Brain pericyte (primary cell): ENCODE measurements around the gene RBM10.
A peak's percentile ranks its signal among the peaks of the same experiment; 100 is the strongest.

Source experiments
- DNase-seq: peaks from one replicate; pipeline ENCODE4 v3.0.0-alpha.2; 2012; ENCODE audit warnings: low read depth, low spot score

Gene RBM10

DNA sequence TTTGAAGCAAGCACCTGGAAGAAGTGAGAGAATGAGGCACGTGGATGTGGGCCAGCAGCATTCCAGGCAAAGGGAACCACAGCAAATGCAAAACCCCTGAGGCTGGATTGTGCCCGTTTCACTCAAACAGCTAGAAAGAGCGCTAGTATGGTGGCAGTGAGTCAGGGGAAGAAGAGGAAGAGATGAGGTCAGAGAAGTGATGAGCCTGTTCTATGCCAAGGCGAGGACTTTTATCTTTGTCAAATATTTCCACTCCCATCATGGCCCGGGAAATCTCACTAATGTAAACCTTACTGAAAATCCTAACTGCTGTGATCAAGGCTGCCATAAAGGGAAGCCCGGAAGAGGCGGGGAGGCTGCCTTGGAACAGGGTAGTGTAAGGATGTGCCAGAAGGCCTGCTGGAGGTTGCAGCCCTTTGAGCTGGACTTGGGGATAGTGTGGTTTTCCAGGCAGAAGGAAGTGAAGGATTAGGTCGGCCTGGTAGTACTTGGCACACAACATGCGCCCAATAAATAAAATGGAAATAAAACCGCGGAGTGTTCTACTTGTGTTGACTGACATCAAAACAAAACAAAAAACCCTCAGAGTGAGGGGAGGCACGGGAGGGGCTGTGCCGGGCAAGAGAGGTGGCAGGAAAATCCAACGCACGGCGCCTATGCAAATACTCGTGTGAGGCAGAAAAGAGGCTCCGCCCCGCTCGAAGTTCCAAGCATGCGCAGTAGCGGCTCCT, 72.3 kb downstream of the RBM10 start:
- DNase-seq: no peak

DNA sequence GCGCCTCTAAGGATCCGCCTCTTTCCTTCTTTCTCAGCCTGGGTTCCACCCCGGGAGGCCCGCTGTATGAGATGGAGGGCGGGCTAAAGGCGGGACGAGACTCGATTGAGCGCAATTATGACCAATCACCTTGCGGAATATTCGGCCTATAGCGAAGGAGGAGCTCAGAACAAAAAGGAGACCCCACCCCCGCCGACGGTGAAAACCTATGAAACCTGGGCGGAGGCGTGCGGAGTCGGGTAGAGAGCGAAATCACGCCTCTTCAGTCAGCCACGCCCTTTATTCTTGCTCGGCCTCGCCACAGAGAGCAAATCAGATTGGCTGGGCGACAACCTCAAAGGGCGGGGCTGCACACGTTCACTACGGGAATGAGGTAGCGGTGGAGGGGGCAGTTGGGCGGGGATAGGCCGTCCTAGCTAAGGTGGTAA, 72.8 kb downstream of the RBM10 start:
- peak; percentile 96 for DNase-seq

DNA sequence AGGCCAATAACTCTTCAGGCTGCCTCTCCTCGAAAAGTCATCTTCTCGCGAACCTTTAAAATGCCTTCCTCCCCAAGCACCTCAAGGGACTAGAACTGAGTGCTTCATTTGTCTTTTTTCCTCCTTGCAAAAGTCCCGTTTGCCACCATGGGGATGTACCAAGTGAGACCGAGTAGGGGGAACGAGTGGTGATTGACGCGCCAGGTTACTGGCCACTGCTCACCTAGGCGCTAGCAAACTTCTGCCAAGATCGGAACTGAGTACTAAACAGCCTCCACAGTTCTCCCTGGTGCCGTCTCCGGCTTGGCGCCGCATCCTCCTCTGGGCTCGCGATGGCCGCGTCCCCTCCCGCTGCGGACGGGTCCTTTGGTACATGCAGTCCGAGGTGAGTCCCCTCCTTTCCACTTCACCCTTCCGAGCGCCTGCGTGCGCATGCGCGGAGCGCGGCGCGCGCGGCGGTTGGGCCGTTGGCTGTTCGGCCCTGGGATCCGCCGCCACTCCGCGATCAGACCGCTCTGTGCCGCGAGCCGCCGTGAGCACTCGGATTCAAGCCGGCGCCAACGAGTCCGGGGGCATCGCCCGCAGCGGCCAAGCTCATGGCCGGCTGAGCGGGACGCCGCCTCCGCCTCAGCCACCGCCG, 73.4 kb downstream of the RBM10 start, which contains the start of gene CDK16:
Gene CDK16 (plus strand): TSS at position 402 of the 640 bp plus-strand sequence. CDS start 4,877 bp downstream, outside the sequence.
- DNase-seq: peak; percentile 69

DNA sequence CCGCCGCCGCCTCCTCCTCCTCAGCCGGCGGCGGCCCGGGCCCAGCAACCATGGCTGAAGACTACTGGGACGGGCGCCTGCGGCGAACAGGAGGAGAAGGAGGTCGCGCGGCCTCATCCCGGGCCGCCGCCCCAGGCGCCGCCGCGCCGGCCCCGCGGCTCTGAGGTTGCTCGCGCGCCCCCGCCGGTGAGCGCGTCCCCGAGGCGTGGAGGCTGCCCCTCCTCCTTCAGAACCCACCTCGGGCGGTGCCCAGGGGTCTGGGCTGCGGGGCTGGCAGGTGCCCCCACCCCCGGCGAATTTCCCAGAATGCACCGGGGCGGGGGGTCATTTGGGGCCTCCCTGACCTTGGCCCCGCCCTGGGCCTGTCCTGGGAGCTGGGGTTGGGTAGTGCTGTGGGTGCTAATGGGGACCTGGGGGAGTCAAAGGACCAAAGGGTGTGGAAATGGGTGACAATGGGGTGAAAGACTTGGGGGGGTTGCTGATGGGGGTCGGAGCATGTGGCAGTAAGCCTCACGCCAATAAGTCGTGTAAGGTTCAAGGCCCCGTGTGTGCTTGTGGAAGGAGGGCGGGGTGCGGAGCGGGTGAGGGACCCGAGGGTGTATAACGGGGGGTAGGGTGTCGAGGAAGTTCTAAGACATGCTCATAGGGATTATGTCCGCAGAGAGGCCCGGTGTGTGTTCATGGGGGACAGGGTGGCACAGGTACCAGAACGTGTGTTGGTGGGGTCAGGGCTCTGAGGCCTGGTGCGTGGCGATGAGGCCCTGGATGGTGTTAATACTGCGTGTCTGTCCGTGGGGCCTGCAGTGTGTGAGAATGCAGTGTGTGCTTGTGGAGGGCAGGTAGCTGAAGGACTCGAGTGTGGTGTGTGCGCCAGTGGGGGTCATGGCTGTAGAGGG, 74.1 kb downstream of the RBM10 start:
- no peak for DNase-seq

DNA sequence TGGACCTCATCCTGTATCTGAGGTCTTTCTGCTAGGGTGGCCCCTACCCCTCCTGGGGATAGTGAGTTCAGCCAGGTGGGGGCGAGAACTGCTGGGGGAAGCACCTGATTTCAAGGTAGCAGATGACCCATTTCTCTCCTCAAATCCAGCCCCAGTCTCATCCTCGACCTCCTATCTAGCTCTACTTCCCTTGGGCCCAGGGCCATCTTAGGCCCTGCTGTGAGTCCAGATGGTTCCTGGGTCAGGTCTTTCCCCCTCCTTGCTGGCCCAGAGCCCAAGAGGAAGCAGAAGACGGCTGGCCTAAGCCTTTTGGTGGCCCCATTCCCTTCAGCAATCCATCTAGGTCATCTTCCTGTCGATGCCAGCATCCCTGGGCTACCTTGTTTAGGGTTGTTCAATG, 76.7 kb downstream of the RBM10 start:
- no peak for DNase-seq

DNA sequence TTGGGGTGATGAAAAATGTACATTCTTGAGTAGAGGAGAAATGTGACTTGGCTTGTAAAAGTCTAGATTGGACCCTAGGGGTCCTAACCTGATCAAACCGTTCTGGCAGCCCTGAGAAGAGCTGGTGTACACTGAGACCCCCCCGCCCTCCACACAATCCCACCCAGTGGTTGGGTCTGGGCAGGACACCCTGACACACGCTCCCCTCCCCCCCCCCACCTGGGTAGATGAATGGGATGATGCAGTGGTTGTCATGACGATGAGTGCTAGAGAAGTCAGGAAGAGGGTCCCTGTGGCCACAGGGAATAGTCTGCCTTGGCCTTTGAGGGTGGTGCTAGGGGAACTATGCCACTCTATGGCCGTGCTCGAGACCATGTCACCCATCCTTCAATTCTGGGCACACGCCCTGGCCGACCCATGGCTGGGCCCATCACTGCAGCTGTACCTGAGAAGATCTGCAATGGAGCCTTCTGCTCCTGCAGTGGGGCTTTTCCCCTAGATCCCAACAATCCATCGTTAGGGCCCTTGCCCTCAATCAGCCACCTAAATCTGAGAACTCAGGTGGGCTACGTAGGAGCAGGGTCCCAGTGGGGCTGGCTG, 77.8 kb downstream of the RBM10 start:
- no peak for DNase-seq

DNA sequence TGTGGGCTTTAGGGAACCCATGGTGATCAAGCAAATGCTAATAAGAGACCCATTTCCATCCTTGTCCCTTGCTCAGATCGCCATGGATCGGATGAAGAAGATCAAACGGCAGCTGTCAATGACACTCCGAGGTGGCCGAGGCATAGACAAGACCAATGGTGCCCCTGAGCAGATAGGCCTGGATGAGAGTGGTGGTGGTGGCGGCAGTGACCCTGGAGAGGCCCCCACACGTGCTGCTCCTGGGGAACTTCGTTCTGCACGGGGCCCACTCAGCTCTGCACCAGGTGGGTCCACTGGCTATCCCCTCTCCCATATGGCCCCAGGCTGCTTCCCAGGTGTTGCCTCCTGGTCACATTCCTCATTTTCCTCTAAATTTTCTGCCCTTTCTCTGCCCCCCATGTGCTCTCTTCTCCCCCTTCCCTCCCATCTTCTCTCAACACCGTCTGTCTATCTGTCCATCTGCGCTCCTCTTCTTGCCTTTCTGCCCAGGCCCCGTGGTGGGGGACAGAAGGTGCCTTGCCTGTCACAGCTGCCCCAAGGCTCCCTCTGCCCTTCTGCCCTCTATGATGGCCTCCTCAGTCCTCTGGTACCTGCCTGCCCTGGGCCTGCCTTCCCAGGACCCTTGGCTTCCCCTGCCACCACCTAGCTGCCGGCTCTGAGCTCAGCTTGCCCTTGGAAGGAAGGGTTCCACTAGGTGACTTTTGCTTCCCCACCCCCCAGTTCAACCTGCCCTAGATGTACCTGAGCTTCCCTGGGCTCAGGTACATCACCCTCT, 78.6 kb downstream of the RBM10 start:
- no peak for DNase-seq

DNA sequence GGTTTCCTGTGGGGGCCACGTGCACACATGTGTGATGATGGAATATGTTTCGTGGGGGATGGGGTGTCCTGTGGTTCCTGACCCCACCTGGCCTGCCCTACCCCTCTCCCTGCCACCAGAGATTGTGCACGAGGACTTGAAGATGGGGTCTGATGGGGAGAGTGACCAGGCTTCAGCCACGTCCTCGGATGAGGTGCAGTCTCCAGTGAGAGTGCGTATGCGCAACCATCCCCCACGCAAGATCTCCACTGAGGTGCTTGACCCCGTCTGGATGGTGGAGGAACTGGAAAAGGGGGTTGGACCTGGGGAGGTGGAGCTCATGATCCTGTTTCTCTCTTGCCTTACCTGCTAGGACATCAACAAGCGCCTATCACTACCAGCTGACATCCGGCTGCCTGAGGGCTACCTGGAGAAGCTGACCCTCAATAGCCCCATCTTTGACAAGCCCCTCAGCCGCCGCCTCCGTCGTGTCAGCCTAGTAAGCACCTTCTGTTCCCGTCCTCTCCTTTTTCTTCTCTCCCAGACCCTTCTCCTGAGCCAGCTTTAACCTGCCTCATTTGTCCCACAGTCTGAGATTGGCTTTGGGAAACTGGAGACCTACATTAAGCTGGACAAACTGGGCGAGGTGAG, 79.4 kb downstream of the RBM10 start:
- DNase-seq: no peak

DNA sequence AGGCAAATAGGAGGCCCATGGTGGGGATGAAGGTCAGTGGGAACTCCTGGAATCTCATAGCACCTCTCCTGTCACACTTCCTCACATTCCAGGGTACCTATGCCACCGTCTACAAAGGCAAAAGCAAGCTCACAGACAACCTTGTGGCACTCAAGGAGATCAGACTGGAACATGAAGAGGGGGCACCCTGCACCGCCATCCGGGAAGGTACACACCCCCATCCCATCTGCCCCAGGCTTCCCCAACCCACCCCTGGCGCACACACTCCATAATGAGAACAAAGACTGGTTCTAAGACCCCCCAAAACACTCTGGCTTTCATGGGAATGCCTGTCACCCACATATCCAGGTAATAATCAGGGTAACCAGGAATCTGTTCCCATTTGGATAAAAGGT, 79.9 kb downstream of the RBM10 start:
- DNase-seq: no peak

DNA sequence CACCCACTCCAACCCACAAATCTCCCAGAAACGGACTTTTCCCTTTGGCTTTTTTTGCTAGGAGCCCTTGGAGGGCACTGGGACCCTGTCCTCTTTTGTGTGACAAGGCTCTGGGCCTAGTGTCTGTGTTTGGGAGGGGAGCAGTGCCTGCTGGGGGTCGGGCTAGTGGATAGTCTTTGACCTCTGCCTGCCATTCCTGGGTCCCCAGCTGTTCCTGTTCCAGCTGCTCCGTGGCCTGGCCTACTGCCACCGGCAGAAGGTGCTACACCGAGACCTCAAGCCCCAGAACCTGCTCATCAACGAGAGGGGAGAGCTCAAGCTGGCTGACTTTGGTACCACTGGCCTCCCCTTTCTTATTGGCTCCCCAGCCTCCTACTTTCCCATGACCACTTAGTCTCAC, 81.0 kb downstream of the RBM10 start:
- no peak for DNase-seq

DNA sequence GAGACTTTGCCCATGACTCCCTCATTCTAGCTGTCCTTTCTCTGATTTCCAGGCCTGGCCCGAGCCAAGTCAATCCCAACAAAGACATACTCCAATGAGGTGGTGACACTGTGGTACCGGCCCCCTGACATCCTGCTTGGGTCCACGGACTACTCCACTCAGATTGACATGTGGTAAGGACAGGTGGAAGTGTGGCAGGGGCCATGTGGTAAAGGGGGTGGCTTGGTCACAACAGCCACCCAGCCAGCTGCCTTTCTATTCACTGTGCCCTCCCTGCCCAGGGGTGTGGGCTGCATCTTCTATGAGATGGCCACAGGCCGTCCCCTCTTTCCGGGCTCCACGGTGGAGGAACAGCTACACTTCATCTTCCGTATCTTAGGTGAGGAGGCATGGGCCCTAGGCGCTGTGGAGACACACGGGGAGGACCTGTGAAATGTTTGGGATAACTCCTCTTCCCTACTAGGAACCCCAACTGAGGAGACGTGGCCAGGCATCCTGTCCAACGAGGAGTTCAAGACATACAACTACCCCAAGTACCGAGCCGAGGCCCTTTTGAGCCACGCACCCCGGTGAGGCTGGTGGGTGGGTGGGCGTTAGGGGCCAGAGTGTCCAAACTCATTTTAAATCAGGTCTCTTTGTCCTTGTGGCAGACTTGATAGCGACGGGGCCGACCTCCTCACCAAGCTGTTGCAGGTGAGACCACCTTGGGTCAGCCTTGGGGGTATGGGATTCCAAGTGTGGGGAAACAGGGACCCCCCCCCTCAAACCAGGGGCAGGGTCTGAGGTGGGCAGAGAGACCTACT, 81.7 kb downstream of the RBM10 start:
- DNase-seq: no peak

DNA sequence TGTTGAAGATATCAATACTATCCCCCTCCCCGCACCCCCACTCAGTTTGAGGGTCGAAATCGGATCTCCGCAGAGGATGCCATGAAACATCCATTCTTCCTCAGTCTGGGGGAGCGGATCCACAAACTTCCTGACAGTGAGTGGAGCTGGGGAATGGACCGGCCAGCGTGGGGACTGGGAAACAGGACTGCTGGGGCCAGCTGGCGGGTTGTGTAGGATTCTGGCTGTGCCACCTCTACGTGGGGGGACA, 82.2 kb downstream of the RBM10 start:
- DNase-seq: no peak

DNA sequence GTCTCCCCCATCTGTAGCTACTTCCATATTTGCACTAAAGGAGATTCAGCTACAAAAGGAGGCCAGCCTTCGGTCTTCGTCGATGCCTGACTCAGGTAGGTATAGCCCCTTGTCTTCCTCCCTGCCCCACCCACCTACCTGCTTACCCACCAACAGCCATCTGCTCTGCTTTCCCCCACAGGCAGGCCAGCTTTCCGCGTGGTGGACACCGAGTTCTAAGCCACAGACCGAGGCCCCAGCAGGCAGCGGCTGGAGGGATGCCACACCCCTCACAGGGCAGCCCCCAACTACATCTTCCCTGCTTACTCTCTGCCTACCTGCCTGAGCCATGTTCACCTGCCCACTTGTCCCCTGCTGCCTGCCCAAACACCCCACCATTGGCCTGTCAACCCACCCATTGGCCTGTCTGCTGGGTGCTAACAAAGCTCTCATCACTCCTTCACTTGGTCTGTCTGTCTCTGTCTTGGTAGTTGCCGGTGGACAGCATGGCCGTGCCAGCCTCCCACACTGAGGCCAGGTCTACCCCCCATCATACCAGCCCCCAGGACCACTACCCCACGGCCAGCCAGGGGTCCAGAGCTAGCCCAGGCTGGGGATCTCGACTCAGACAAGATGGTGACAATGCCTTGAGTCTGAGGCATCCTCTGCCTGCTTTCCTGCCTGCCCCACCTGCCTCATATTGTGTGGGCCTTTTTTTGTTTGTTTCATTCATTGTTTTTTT, 83.7 kb downstream of the RBM10 start:
- no peak for DNase-seq

DNA sequence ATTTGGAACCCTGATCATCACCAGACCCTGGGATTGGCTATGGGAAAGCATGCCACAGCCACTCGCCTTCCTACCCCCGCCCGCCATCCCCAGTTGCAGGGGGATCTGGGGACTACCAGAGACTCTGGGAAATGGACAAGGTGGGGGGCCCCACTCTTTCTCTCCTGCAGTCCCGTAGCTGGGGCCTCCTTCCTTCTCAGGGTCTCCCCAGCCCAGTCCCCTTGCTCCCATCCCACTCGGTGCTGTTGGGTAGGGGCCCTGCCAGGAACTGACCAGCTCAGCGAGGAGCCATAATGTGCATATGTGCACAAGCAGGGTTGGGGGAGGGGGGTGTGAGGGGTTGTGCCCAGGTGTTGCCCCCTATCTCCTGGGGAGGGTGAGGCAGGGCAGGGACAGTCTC, 84.4 kb downstream of the RBM10 start:
- no peak for DNase-seq

DNA sequence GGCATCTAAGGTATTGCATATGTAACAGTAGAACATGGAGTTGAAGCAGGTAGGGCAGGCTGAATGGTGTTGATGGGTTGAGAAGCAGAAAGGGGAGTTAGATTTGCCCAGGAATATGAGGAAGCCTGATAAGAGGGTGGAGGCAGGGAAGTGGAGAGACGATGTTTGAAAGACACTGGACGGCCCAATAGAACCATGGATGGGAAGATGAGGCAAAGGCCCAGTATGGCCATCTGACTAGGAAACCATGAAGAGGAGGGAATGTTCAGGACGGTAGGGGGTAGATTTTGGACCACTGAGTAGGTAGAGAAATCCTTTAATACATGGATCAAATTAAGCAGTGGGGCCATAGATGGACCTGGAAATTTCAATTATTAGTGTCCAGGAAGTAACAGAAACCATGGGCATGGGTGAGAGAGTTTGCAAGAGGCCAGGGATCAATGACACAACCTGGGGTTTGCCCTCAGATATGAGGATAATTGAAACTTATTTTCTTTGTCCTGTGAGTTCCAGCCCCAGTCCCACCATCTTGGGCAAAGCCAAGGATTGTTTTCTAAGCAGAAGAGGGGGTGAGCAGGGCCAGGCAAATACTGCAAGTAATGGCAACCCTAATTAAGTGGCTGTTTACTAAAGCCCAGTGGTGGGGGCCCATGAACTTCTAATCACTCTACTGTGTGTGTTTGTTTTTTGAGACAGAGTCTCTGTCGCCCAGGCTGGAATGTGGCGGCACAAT, 85.3 kb downstream of the RBM10 start:
- DNase-seq: no peak

DNA sequence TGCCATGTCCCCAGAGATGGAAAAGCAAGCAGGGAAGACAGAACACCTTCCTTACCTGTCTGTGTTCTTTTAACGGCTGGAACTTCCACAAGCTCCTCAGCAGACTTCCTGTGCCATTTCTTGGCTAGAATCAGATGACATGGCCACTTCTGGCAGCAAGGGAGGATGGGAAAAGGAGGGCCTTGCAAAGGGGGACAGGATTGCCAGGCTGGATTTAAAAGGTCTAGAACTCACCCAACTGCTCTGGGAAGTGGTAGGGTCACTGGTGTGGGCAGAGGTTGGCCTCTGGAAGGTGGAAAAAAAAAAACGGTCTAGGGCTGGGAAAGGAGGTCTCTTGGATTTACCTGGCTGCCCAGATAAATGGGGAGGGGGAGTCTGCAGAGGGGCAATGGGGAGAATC, 86.1 kb downstream of the RBM10 start:
- no peak for DNase-seq

DNA sequence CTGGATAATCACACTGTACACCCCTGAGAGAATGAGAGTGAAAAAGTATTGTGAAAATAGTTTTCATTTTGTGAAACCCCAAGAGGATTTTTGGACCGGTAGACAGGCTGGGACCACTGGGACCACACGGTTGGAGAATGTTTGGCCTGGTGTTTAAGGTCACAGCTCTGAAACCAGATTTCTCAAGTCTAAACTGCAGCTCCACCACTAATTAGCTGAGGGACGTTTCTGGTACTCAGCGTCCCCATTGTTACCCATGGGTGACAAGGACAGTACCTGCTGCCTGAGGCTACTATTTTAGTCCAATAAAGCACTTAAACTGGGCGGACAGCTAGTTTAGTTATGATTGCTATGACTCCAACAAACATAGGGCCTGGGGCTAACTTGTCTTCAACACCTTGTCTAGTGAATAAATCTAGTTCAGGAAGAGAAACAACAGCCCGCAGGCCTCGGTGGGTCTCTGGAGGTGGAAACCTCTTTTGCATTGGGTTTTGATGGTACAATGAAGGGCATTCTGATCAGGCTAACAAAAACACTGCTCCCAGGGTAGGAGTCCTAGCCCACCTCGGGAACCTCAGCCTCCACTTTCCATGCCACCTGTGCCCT, 87.3 kb downstream of the RBM10 start:
- DNase-seq: no peak

DNA sequence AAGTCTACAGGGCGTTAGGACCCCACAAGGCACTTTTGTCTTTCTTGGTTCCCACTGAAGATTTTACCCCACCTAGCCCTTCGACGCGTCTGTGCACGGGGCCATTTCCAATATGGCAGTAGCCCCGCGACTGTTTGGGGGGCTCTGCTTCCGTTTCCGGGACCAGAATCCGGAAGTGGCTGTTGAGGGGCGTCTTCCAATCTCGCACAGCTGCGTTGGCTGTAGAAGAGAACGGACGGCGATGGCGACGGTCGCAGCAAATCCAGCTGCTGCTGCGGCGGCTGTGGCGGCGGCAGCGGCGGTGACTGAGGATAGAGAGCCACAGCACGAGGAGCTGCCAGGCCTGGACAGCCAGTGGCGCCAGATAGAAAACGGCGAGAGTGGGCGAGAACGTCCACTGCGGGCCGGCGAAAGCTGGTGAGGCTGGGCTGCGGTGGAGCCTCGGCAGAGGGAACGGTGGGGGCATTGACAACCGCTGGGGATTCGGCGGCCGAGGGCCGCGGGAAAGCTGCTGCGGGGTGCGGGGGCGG, 87.8 kb downstream of the RBM10 start, which contains the start of gene USP11:
Gene USP11 (plus strand): TSS at position 207 of the 530 bp plus-strand sequence. CDS start 35 bp downstream, at position 242.
- no peak for DNase-seq
